Upper lobe of left lung (tissue), 4 donors: Measurements from ENCODE around the gene SLC23A2.

Experiments
- POLR2A ChIP-seq, 4 donors: fragments of 450-650 bp; IDR thresholded peaks; one replicate each; pipeline ENCODE4 v1.5.1; 2016 to 2017; ENCODE audit warnings: antibody characterized with exemption in 4 of 4, mild to moderate bottlenecking in 2 of 4
- POLR2AphosphoS5 ChIP-seq, 2 donors: sonication (generic); formaldehyde crosslinking; IDR thresholded peaks; one replicate each; pipeline ENCODE4 v1.5.1; 2017; ENCODE audit warnings: antibody characterized with exemption in 2 of 2
- TF ChIP-seq, protein P1 (sequence below), 6 experiments: fragments of 450-650 bp in 4 of 6; fragments of 200-600 bp in 2 of 6; sonication (generic) in 2 of 6; IDR thresholded peaks; one replicate each; pipeline ENCODE4 v1.5.1; 2016 to 2019; ENCODE audit warnings: antibody characterized with exemption in 6 of 6

DNA sequence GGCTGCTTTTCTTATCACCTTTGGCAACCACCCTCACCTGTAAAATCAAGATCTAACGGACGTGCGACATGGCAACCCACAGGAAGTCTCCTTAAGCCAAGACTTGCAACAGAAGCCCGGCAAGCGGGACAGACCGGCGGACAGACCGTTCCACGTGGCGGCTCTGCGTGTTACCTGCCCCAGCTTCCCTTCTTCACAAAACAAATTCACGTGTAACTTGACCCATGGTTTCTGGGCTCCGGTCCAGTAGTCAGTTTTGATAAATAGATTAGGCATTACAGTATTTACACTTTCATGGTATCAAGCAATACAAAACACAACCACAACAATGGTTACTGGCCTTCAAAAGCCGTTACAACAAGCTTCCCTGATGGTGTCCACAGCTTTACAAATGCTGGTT is 145.8 kb downstream of the SLC23A2 start:
- TF ChIP-seq, protein P1, sequence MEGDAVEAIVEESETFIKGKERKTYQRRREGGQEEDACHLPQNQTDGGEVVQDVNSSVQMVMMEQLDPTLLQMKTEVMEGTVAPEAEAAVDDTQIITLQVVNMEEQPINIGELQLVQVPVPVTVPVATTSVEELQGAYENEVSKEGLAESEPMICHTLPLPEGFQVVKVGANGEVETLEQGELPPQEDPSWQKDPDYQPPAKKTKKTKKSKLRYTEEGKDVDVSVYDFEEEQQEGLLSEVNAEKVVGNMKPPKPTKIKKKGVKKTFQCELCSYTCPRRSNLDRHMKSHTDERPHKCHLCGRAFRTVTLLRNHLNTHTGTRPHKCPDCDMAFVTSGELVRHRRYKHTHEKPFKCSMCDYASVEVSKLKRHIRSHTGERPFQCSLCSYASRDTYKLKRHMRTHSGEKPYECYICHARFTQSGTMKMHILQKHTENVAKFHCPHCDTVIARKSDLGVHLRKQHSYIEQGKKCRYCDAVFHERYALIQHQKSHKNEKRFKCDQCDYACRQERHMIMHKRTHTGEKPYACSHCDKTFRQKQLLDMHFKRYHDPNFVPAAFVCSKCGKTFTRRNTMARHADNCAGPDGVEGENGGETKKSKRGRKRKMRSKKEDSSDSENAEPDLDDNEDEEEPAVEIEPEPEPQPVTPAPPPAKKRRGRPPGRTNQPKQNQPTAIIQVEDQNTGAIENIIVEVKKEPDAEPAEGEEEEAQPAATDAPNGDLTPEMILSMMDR (IDR thresholded peaks at IDR 0.05) = no peak
- no peak for TF ChIP-seq POLR2A (IDR thresholded peaks at IDR 0.05)
- no peak for TF ChIP-seq POLR2AphosphoS5 (IDR thresholded peaks at IDR 0.05)
